Caco-2 (cell line): Measurements from ENCODE around the gene PLCB4. TPM values are rescaled to one million over a fixed set of nuclear protein-coding genes. Genes with fewer than 3 reads are reported as not detected.

Experiments used
- BruUV-seq: library from RNA; stranded (reverse); fragments of 400-500 nt; replicated peaks from 2 replicates; lab custom pipeline; 2021; lab: Mats Ljungman, UMichigan
- CTCF ChIA-PET: fragments of 300-600 bp; sonication (Branson Sonifier 250); formaldehyde crosslinking; loops from one replicate; lab custom pipeline; 2022; ENCODE audit warnings: antibody characterized with exemption; lab: Charles Lee
- POLR2A ChIA-PET: fragments of 300-600 bp; sonication (Branson Sonifier 250); formaldehyde crosslinking; loops from one replicate; lab custom pipeline; 2022; ENCODE audit warnings: antibody characterized with exemption; lab: Charles Lee
- DNase-seq, 2 experiments: peaks; one replicate each; pipeline versions ENCODE4 v3.0.0 to v3.0.0-alpha.2; 2020 to 2022
- H3K27me3 ChIP-seq: replicated peaks from 2 replicates; pipeline ENCODE4 v1.6.0; 2011; ENCODE audit warnings: low read length; ENCODE audit not compliant: control insufficient read depth, insufficient read depth
- H3K36me3 ChIP-seq: 2 replicates; pipeline ENCODE4 v1.5.1; 2011; ENCODE audit warnings: low read length; ENCODE audit not compliant: control insufficient read depth, insufficient read depth
- H3K4me1 ChIP-seq: fragments of 250-450 bp; sonication (Bioruptor Pico); 2 replicates; pipeline ENCODE4 v1.5.1; 2020; ENCODE audit warnings: mild to moderate bottlenecking
- H3K4me3 ChIP-seq: 2 replicates; pipeline ENCODE4 v1.5.1; 2011; ENCODE audit warnings: low read depth, mild to moderate bottlenecking, control low read depth, low read length
- H3K9me3 ChIP-seq: fragments of 250-450 bp; sonication (Bioruptor Pico); 2 replicates; pipeline ENCODE4 v1.5.1; 2020; ENCODE audit warnings: mild to moderate bottlenecking, moderate library complexity
- H3K27ac Mint-ChIP-seq: one replicate; pipeline ENCODE4 v1.8.0; 2022; ENCODE audit warnings: mixed read lengths; ENCODE audit not compliant: unreplicated experiment
- H3K27me3 Mint-ChIP-seq: one replicate; pipeline ENCODE4 v1.8.0; 2022; ENCODE audit warnings: mixed read lengths; ENCODE audit not compliant: insufficient read depth, unreplicated experiment
- H3K36me3 Mint-ChIP-seq: one replicate; pipeline ENCODE4 v1.8.0; 2022; ENCODE audit warnings: mild to moderate bottlenecking, mixed read lengths; ENCODE audit not compliant: insufficient read depth, unreplicated experiment
- H3K4me1 Mint-ChIP-seq: one replicate; pipeline ENCODE4 v1.8.0; 2022; ENCODE audit warnings: low read depth, mixed read lengths; ENCODE audit not compliant: unreplicated experiment
- H3K4me3 Mint-ChIP-seq: one replicate; pipeline ENCODE4 v1.8.0; 2022; ENCODE audit warnings: mild to moderate bottlenecking, moderate library complexity, mixed read lengths; ENCODE audit not compliant: unreplicated experiment
- H3K9me3 Mint-ChIP-seq: one replicate; pipeline ENCODE4 v1.8.0; 2022; ENCODE audit warnings: mixed read lengths; ENCODE audit not compliant: unreplicated experiment
- CTCF ChIP-seq, 2 experiments: fragments of 200-600 bp in 1 of 2; IDR thresholded peaks; 1 replicate in 1 of 2; 2 replicates in 1 of 2; pipeline versions ENCODE4 v1.5.1 to v1.8.0; 2011 to 2022; ENCODE audit warnings: antibody characterized with exemption in 1 of 2, control low read depth in 1 of 2, inconsistent platforms in 1 of 2, low read depth in 1 of 2, low read length in 1 of 2, mild to moderate bottlenecking in 1 of 2, moderate library complexity in 1 of 2; ENCODE audit not compliant: insufficient read depth in 1 of 2, severe bottlenecking in 1 of 2, unreplicated experiment in 1 of 2
- intact Hi-C: fragments of 100-400 bp; cut with micrococcal nuclease; formaldehyde crosslinking; loops from one replicate; pipeline ENCODE4 v1.10.0; 2022; ENCODE audit not compliant: unreplicated experiment
- total RNA-seq: library from RNA; stranded (reverse); gene quantifications from 2 replicates; pipeline ENCODE4 v1.2.3, GENCODE V29; 2022

The PLCB4 gene
- total RNA-seq, 1 experiment from 2014 or later: 3.0 TPM

- BruUV-seq: no TSS peak
- H3K9me3 Mint-ChIP-seq: no peaks in the 10 kb centered on the region
- no peak overlapping the region for H3K27ac Mint-ChIP-seq
- no peak overlapping the region for H3K4me3 Mint-ChIP-seq
- H3K27me3 Mint-ChIP-seq: peaks cover 3% of the 10 kb centered on the region
- intact Hi-C loops: no loop called here
- no peaks in the 10 kb centered on the region for H3K36me3 Mint-ChIP-seq
- DNase-seq: no peak
- ChIA-PET CTCF (no interaction called here), POLR2A (no interaction called here)
- Histone ChIP-seq H3K27me3 (no peaks in the 10 kb centered on the region), H3K36me3 (no peaks in the 10 kb centered on the region), H3K4me1 (no peaks in the 10 kb centered on the region), H3K9me3 (no peaks in the 10 kb centered on the region), H3K4me3 (no peak overlapping the region)
- no peak for TF ChIP-seq CTCF (IDR thresholded peaks at IDR 0.05; ENCODE audit: insufficient read depth in 1 of 2, low read depth in 1 of 2, low read length in 1 of 2, severe bottlenecking in 1 of 2, unreplicated experiment in 1 of 2)
- no peaks in the 10 kb centered on the region for H3K4me1 Mint-ChIP-seq
Observed at GRCh38 chr20:9298906-9299305, 230.0 kb downstream of the PLCB4 start.

- Mint-ChIP-seq H3K4me3 (no peak overlapping the region), H3K36me3 (no peaks in the 10 kb centered on the region), H3K27me3 (peaks cover 3% of the 10 kb centered on the region), H3K27ac (no peak overlapping the region), H3K4me1 (no peaks in the 10 kb centered on the region), H3K9me3 (no peaks in the 10 kb centered on the region)
- H3K36me3 ChIP-seq: no peaks in the 10 kb centered on the region
- BruUV-seq: no TSS peak
- no peaks in the 10 kb centered on the region for H3K4me1 ChIP-seq
- no peak overlapping the region for H3K4me3 ChIP-seq
- no peaks in the 10 kb centered on the region for H3K9me3 ChIP-seq
- no peaks in the 10 kb centered on the region for H3K27me3 ChIP-seq
- no peak for TF ChIP-seq CTCF (IDR thresholded peaks at IDR 0.05; ENCODE audit: insufficient read depth in 1 of 2, low read depth in 1 of 2, low read length in 1 of 2, severe bottlenecking in 1 of 2, unreplicated experiment in 1 of 2)
- intact Hi-C loops: no loop called here
- ChIA-PET CTCF (no interaction called here), POLR2A (no interaction called here)
- DNase-seq: no peak
Observed at GRCh38 chr20:9300080-9300479, 231.2 kb downstream of the PLCB4 start.

- DNase-seq: no peak
- ChIA-PET CTCF (no interaction called here), POLR2A (no interaction called here)
- no peaks in the 10 kb centered on the region for H3K4me1 Mint-ChIP-seq
- no peaks in the 10 kb centered on the region for H3K36me3 Mint-ChIP-seq
- no peaks in the 10 kb centered on the region for H3K9me3 Mint-ChIP-seq
- H3K27me3 ChIP-seq: no peaks in the 10 kb centered on the region
- H3K9me3 ChIP-seq: no peaks in the 10 kb centered on the region
- no peak for TF ChIP-seq CTCF (IDR thresholded peaks at IDR 0.05; ENCODE audit: insufficient read depth in 1 of 2, low read depth in 1 of 2, low read length in 1 of 2, severe bottlenecking in 1 of 2, unreplicated experiment in 1 of 2)
- no peak overlapping the region for H3K27ac Mint-ChIP-seq
- H3K4me3 Mint-ChIP-seq: no peak overlapping the region
- no peaks in the 10 kb centered on the region for H3K4me1 ChIP-seq
- intact Hi-C loops: no loop called here
- H3K27me3 Mint-ChIP-seq: peaks cover 3% of the 10 kb centered on the region
- no peak overlapping the region for H3K4me3 ChIP-seq
- BruUV-seq: no TSS peak
- no peaks in the 10 kb centered on the region for H3K36me3 ChIP-seq
Observed at GRCh38 chr20:9300534-9300933, 231.6 kb downstream of the PLCB4 start.
